Fibroblast of gingiva (primary cell): ENCODE results near the gene C12orf57.
A peak's percentile ranks its signal among the peaks of the same experiment; 100 is the strongest.

Source experiments
- DNase-seq: peaks from one replicate; pipeline ENCODE4 v3.0.0-alpha.2; 2011; ENCODE audit warnings: low read depth

Gene C12orf57

GRCh38 chr12:6917491-6918231 lies 26.2 kb upstream of the C12orf57 start:
- DNase-seq: no peak

GRCh38 chr12:6919588-6919987 lies 24.2 kb upstream of the C12orf57 start:
- DNase-seq: no peak

GRCh38 chr12:6921539-6921938 lies 22.3 kb upstream of the C12orf57 start:
- no peak for DNase-seq

DNA sequence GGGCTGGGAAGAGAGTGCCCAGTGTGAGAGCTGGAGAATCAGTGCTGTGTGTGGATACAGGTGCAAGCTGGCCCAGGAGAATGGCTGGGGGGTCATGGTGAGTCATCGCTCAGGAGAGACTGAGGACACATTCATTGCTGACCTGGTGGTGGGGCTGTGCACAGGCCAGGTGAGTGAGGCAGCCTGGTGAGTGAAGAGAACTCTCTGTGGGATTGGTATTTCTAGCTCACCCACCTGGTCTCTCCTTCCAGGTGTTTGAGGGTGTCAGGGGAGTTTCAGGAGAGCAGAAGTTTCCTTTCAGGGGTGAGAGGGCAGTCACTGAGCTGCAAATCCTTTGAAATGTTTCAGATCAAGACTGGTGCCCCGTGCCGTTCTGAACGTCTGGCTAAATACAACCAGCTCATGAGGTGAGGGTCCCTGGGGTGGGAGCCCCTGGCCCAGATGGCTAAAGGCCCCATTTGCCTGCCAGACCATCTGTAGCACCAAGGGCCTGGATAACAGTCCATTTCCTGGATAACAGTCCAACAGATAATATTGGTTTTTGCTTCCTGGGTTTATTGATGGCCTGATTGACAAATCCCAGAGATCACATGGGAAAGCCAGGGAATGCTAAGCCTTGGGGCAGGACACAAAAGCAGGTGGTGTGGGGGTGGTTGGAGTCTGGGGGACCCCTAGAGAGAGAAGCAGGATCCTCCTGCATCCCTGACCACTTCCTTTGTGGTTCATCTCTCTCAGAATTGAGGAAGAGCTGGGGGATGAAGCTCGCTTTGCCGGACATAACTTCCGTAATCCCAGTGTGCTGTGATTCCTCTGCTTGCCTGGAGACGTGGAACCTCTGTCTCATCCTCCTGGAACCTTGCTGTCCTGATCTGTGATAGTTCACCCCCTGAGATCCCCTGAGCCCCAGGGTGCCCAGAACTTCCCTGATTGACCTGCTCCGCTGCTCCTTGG lies 21.6 kb upstream of the C12orf57 start:
- DNase-seq: no peak

DNA sequence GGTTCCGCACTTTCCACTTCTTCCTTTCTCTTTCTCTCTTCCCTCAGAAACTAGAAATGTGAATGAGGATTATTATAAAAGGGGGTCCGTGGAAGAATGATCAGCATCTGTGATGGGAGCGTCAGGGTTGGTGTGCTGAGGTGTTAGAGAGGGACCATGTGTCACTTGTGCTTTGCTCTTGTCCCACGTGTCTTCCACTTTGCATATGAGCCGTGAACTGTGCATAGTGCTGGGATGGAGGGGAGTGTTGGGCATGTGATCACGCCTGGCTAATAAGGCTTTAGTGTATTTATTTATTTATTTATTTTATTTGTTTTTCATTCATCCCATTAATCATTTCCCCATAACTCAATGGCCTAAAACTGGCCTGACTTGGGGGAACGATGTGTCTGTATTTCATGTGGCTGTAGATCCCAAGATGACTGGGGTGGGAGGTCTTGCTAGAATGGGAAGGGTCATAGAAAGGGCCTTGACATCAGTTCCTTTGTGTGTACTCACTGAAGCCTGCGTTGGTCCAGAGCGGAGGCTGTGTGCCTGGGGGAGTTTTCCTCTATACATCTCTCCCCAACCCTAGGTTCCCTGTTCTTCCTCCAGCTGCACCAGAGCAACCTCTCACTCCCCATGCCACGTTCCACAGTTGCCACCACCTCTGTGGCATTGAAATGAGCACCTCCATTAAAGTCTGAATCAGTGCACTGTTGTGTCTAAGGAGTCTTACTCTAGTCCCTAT lies 20.7 kb upstream of the C12orf57 start:
- no peak for DNase-seq

DNA sequence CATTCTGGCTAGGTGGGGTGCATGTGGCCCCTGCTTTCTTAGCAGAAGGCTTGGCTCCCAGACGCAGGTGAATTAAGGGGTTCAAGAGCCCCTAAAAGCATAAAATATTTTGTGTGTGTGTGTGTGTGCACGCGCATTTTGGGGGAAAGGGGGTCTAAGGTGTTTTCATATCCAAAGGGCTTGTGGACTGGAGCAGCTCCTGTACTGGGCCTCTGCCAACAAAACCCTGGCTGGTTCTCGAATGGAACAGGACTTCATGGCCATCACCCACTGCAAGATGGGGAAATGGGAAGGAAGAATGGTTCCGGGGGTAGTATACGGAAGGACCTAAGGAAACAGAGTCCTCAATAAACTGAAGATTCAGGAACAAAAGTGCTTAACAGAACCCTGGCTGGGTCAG lies 20.0 kb upstream of the C12orf57 start:
- no peak for DNase-seq

DNA sequence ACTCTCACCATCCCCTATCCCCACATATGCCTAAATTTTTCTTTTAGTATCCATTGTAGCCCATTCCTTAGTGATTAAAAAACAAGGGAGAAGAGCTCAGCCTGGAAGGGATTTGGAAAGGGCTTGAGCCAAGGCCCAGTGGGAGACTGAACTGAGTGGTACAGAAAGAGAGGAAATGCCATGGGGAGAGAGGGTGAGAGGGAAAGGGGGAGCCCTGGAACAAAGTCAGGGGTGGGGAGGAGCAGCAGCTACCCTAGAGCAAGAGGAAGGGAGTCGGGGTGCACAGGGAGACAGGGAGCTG lies 18.6 kb upstream of the C12orf57 start:
- no peak for DNase-seq

DNA sequence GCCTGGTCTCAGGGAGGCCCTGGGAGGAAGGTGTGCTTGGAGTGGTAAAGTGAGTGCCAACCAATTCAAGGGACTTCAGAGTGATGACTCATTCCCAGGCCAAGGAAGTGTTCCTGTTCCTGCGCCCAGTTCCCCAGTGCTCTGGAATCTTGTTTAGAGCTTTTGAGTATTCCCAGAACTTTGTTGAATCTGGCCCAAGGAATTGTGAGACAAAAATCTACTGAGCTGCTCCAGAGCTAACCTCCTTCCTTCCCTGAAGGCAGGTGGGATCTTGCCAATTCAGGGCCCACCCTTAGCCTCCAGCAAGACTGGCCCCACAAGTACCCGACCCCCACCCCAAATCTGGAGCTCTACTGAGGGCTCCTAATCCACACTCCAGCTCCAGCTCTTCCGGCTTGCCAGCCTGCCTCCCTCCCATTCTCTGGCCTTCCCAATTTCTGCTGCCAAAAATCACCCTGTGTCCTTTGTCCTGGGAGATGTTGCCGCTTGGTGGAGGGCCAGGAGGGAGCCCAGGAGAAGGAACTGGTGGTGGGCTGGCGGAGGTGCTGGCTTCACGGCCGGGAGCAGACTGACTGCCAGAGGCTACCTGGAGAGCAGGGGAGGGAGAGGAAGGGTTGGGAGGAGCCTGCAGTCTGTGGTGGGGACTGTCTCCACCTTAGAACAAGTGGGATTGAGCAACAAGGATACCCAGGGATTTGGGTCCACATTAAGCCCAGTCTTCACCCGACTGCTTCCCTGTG lies 18.1 kb upstream of the C12orf57 start:
- DNase-seq: peak; percentile 90

DNA sequence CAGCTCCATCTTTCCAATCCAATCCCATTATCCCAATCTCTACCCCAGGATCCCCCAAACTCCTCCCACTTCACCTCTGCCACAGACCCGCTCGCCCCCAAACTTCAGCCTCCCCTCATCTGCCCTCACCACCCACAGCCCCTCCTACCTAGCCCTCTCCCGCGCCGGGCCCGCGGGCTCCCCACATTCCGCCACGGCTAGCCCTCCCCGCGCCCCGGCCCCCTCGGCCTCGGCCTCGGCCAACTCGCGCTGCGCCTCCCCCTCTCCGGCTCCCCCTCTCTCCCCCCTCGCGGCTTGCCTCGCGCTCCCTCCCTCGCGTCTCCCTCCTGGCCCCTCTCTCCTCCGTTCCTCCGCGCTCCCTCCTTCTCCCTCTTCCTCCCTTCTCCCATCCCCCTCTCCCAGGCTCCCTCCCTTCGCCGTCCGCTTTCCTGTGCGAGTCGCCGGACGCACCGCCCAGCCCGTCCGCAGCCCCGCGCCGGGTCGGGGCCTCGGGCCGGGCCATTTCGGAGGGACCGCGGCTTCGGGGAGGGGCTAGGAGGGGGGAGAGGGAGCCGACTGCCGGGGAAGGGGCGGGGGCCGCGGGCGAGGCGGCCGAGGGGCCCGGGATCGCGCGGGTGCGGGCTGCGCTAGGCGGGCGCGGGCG lies 16.3 kb upstream of the C12orf57 start, which contains the start of gene ATN1:
ATN1 (plus strand) TSS at position 581 of the 643 bp plus-strand sequence. CDS start 6,043 bp downstream, outside the sequence.
- peak; percentile 84 for DNase-seq

- DNase-seq: no peak
Observed at GRCh38 chr12:6928022-6928702, 15.7 kb upstream of the C12orf57 start.

GRCh38 chr12:6928703-6929407 lies 15.0 kb upstream of the C12orf57 start:
- DNase-seq: no peak

- no peak for DNase-seq
Observed at GRCh38 chr12:6929466-6930452, 14.1 kb upstream of the C12orf57 start.

GRCh38 chr12:6932766-6933165 lies 11.1 kb upstream of the C12orf57 start:
- DNase-seq: no peak

DNA sequence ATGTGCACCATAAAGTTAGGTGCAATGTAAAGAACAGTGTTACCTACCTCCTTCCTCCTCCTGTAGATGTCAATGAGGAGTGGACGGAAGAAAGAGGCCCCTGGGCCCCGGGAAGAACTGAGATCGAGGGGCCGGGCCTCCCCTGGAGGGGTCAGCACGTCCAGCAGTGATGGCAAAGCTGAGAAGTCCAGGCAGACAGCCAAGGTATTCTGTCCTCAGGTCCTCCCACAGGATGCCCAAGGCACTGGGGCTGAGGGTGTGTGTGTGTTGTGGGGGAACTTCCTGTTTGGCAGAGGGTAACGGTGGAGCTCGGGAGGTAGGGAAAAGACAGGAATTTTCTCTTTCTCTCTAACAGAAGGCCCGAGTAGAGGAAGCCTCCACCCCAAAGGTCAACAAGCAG lies 9.7 kb upstream of the C12orf57 start:
- DNase-seq: peak; percentile 38

DNA sequence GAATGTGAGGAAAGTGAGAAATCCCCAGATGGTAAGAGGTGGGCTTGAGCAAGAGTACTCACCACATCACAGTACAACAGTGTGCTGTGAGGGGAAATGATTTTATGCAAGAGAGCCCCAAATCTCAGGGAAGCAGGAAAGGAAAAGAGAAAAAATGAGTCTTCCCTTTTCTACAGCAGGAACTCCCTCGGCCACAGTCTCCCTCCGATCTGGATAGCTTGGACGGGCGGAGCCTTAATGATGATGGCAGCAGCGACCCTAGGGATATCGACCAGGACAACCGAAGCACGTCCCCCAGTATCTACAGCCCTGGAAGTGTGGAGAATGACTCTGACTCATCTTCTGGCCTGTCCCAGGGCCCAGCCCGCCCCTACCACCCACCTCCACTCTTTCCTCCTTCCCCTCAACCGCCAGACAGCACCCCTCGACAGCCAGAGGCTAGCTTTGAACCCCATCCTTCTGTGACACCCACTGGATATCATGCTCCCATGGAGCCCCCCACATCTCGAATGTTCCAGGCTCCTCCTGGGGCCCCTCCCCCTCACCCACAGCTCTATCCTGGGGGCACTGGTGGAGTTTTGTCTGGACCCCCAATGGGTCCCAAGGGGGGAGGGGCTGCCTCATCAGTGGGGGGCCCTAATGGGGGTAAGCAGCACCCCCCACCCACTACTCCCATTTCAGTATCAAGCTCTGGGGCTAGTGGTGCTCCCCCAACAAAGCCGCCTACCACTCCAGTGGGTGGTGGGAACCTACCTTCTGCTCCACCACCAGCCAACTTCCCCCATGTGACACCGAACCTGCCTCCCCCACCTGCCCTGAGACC lies 8.2 kb upstream of the C12orf57 start:
- no peak for DNase-seq

DNA sequence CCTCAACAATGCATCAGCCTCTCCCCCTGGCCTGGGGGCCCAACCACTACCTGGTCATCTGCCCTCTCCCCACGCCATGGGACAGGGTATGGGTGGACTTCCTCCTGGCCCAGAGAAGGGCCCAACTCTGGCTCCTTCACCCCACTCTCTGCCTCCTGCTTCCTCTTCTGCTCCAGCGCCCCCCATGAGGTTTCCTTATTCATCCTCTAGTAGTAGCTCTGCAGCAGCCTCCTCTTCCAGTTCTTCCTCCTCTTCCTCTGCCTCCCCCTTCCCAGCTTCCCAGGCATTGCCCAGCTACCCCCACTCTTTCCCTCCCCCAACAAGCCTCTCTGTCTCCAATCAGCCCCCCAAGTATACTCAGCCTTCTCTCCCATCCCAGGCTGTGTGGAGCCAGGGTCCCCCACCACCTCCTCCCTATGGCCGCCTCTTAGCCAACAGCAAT lies 7.6 kb upstream of the C12orf57 start:
- no peak for DNase-seq

DNA sequence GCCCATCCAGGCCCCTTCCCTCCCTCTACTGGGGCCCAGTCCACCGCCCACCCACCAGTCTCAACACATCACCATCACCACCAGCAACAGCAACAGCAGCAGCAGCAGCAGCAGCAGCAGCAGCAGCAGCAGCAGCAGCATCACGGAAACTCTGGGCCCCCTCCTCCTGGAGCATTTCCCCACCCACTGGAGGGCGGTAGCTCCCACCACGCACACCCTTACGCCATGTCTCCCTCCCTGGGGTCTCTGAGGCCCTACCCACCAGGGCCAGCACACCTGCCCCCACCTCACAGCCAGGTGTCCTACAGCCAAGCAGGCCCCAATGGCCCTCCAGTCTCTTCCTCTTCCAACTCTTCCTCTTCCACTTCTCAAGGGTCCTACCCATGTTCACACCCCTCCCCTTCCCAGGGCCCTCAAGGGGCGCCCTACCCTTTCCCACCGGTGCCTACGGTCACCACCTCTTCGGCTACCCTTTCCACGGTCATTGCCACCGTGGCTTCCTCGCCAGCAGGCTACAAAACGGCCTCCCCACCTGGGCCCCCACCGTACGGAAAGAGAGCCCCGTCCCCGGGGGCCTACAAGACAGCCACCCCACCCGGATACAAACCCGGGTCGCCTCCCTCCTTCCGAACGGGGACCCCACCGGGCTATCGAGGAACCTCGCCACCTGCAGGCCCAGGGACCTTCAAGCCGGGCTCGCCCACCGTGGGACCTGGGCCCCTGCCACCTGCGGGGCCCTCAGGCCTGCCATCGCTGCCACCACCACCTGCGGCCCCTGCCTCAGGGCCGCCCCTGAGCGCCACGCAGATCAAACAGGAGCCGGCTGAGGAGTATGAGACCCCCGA lies 7.0 kb upstream of the C12orf57 start:
- DNase-seq: no peak
